HEK293 (cell line): Measurements from ENCODE around the gene SLC29A1.
A peak's percentile ranks its signal among the peaks of the same experiment; 100 is the strongest.

ENCODE experiments used
- BCL11A ChIP-seq: fragments of 450-650 bp; formaldehyde crosslinking; IDR thresholded peaks from 2 replicates; pipeline ENCODE4 v1.5.1; 2016; ENCODE audit warnings: low read depth, missing biosample characterization, missing genetic modification characterization
- ELK4 ChIP-seq: IDR thresholded peaks from 2 replicates; pipeline ENCODE4 v1.6.1; 2011; ENCODE audit warnings: mild to moderate bottlenecking, low read depth, low read length, borderline replicate concordance
- GLIS2 ChIP-seq: fragments of 450-650 bp; formaldehyde crosslinking; IDR thresholded peaks from 2 replicates; pipeline ENCODE4 v1.5.1; 2016; ENCODE audit warnings: missing biosample characterization, missing genetic modification characterization
- KLF16 ChIP-seq: fragments of 450-650 bp; formaldehyde crosslinking; IDR thresholded peaks from 2 replicates; pipeline ENCODE4 v1.5.1; 2017; ENCODE audit warnings: missing biosample characterization, missing genetic modification characterization
- KLF7 ChIP-seq: fragments of 450-650 bp; formaldehyde crosslinking; IDR thresholded peaks from 2 replicates; pipeline ENCODE4 v1.5.1; 2016; ENCODE audit warnings: missing biosample characterization, missing genetic modification characterization, borderline replicate concordance
- PRDM2 ChIP-seq: fragments of 450-650 bp; formaldehyde crosslinking; IDR thresholded peaks from 2 replicates; pipeline ENCODE4 v1.5.1; 2016; ENCODE audit warnings: missing biosample characterization, missing genetic modification characterization, borderline replicate concordance
- REST ChIP-seq: fragments of 450-650 bp; formaldehyde crosslinking; IDR thresholded peaks from 2 replicates; pipeline ENCODE4 v1.5.1; 2016; ENCODE audit warnings: missing biosample characterization, missing genetic modification characterization
- SP2 ChIP-seq: fragments of 450-650 bp; formaldehyde crosslinking; IDR thresholded peaks from 2 replicates; pipeline ENCODE4 v1.5.1; 2016; ENCODE audit warnings: missing biosample characterization, missing genetic modification characterization
- ZBTB1 ChIP-seq: fragments of 450-650 bp; formaldehyde crosslinking; IDR thresholded peaks from 2 replicates; pipeline ENCODE4 v1.5.1; 2016; ENCODE audit warnings: missing biosample characterization, missing genetic modification characterization
- ZBTB10 ChIP-seq: fragments of 450-650 bp; formaldehyde crosslinking; IDR thresholded peaks from 2 replicates; pipeline ENCODE4 v1.5.1; 2016; ENCODE audit warnings: missing biosample characterization, missing genetic modification characterization
- ZNF10 ChIP-seq: fragments of 450-650 bp; formaldehyde crosslinking; IDR thresholded peaks from 2 replicates; pipeline ENCODE4 v1.5.1; 2017; ENCODE audit warnings: missing biosample characterization, missing genetic modification characterization
- ZNF155 ChIP-seq: fragments of 450-650 bp; formaldehyde crosslinking; IDR thresholded peaks from 2 replicates; pipeline ENCODE4 v1.5.1; 2016; ENCODE audit warnings: missing biosample characterization, missing genetic modification characterization
- ZNF19 ChIP-seq: fragments of 450-650 bp; formaldehyde crosslinking; IDR thresholded peaks from 2 replicates; pipeline ENCODE4; 2016; ENCODE audit warnings: missing biosample characterization, missing genetic modification characterization, low read depth
- ZNF2 ChIP-seq: fragments of 450-650 bp; formaldehyde crosslinking; IDR thresholded peaks from 2 replicates; pipeline ENCODE4 v1.5.1; 2016; ENCODE audit warnings: missing biosample characterization, missing genetic modification characterization
- ZNF202 ChIP-seq: fragments of 450-650 bp; formaldehyde crosslinking; IDR thresholded peaks from 2 replicates; pipeline ENCODE4 v1.5.1; 2016; ENCODE audit warnings: missing biosample characterization, missing genetic modification characterization, borderline replicate concordance
- ZNF280C ChIP-seq: fragments of 450-650 bp; formaldehyde crosslinking; IDR thresholded peaks from 2 replicates; pipeline ENCODE4 v1.5.1; 2016; ENCODE audit warnings: missing biosample characterization, missing genetic modification characterization
- ZNF341 ChIP-seq: fragments of 450-650 bp; formaldehyde crosslinking; IDR thresholded peaks from 2 replicates; pipeline ENCODE4; 2016; ENCODE audit warnings: low read depth, missing biosample characterization, missing genetic modification characterization
- ZNF362 ChIP-seq: fragments of 450-650 bp; formaldehyde crosslinking; IDR thresholded peaks from 2 replicates; pipeline ENCODE4 v1.5.1; 2016; ENCODE audit warnings: missing biosample characterization, missing genetic modification characterization
- ZNF692 ChIP-seq: fragments of 450-650 bp; formaldehyde crosslinking; IDR thresholded peaks from 2 replicates; pipeline ENCODE4 v1.5.1; 2016; ENCODE audit warnings: missing biosample characterization, missing genetic modification characterization
- ZXDB ChIP-seq: fragments of 450-650 bp; formaldehyde crosslinking; IDR thresholded peaks from 2 replicates; pipeline ENCODE4 v1.5.1; 2016; ENCODE audit warnings: missing biosample characterization, missing genetic modification characterization

Gene SLC29A1

GRCh38 chr6:44246663-44247337 is 23.4 kb downstream of the SLC29A1 start, which contains the start of gene HSP90AB1 (continued):
- TF ChIP-seq BCL11A (tag by site-specific recombination) (peak; percentile 30; the same call in 1 of the 2 replicates), ZBTB1 (tag by site-specific recombination) (0 out of 2 replicates have a peak, but pooled peaks have one; percentile 15), ZNF280C (tag by site-specific recombination) (no peak), ZNF155 (tag by site-specific recombination) (no peak), SP2 (tag by site-specific recombination) (peak; percentile 70), ELK4 (no peak), ZNF692 (tag by site-specific recombination) (peak; percentile 100), ZNF19 (no peak), ZNF10 (tag by site-specific recombination) (no peak; the same call in 1 of the 2 replicates), ZNF362 (tag by site-specific recombination) (peak; percentile 78), GLIS2 (no peak; the same call in 1 of the 2 replicates), ZBTB10 (peak; percentile 80), KLF7 (tag by site-specific recombination) (peak; percentile 78; the same call in 1 of the 2 replicates), KLF16 (peak; percentile 94), ZNF202 (tag by site-specific recombination) (no peak), ZXDB (tag by site-specific recombination) (no peak; the same call in 1 of the 2 replicates), ZNF2 (peak; percentile 96), PRDM2 (tag by site-specific recombination) (no peak), ZNF341 (no peak), REST (peak; percentile 74; the same call in 1 of the 2 replicates)
